NT2/D1 (cell line): ENCODE results near the gene GPR32.
"Not testable (repeated sequence)": the region's sequence is repeated elsewhere in the genome, so short reads cannot be mapped to it uniquely, and the experiment has no call there.

ENCODE experiments used
- SUZ12 ChIP-seq: IDR thresholded peaks from 2 replicates; pipeline ENCODE4 v1.6.1; 2011; ENCODE audit not compliant: insufficient read length, insufficient read depth; ENCODE audit errors: extremely low read depth
- YY1 ChIP-seq: IDR thresholded peaks from 2 replicates; pipeline ENCODE4 v1.6.1; 2011; ENCODE audit not compliant: insufficient read length, insufficient read depth

DNA sequence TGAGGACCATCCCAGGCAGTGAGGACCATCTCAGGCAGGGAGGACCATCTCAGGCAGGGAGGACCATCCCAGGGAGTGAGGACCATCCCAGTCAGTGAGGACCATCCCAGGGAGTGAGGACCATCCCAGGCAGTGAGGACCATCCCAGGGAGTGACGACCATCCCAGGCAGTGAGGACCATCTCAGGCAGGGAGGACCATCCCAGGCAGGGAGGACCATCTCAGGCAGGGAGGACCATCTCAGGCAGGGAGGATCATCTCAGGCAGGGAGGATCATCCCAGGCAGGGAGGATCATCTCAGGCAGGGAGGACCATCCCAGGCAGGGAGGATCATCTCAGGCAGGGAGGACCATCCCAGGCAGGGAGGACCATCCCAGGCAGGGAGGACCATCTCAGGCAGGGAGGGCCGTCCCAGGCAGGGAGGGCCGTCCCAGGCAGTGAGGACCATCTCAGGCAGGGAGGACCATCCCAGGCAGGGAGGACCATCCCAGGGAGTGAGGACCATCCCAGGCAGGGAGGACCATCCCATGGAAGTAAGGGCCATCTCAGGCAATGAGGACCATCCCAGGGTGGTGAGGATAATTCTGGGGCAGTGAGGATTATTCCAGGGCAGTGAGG lies 41.5 kb downstream of the GPR32 start:
- TF ChIP-seq SUZ12, YY1: not testable (repeated sequence)
